GM19452 (cell line): Measurements from ENCODE around the gene SUGCT.

ENCODE experiments used
- ATAC-seq: cut with Tn5 transposase; IDR thresholded peaks from one replicate; pipeline ENCODE4 v1.9.1; 2021; ENCODE audit not compliant: unreplicated experiment

Gene SUGCT

GRCh38 chr7:40506158-40506557 is 371.4 kb downstream of the SUGCT start:
- no peak for ATAC-seq

GRCh38 chr7:40507166-40507565 is 372.4 kb downstream of the SUGCT start:
- ATAC-seq: no peak

- ATAC-seq: no peak
These were observed 374.6 kb downstream of the SUGCT start for GRCh38 chr7:40509287-40509996.

GRCh38 chr7:40516376-40516775 is 381.6 kb downstream of the SUGCT start:
- ATAC-seq: no peak

GRCh38 chr7:40519009-40519408 is 384.2 kb downstream of the SUGCT start:
- ATAC-seq: no peak

- no peak for ATAC-seq
These were observed 386.4 kb downstream of the SUGCT start for GRCh38 chr7:40520986-40521738.

GRCh38 chr7:40525764-40526163 is 391.0 kb downstream of the SUGCT start:
- no peak for ATAC-seq

- ATAC-seq: no peak
These were observed 392.3 kb downstream of the SUGCT start for GRCh38 chr7:40526951-40527715.

GRCh38 chr7:40527723-40528122 is 392.9 kb downstream of the SUGCT start:
- ATAC-seq: no peak

- no peak for ATAC-seq
These were observed 395.5 kb downstream of the SUGCT start for GRCh38 chr7:40530292-40530691.

- no peak for ATAC-seq
These were observed 397.2 kb downstream of the SUGCT start for GRCh38 chr7:40531956-40532355.

- ATAC-seq: no peak
These were observed 400.9 kb downstream of the SUGCT start for GRCh38 chr7:40535678-40536077.

- no peak for ATAC-seq
These were observed 401.6 kb downstream of the SUGCT start for GRCh38 chr7:40536421-40536820.

GRCh38 chr7:40538281-40538680 is 403.5 kb downstream of the SUGCT start:
- no peak for ATAC-seq

- no peak for ATAC-seq
These were observed 406.5 kb downstream of the SUGCT start for GRCh38 chr7:40541336-40541735.

- ATAC-seq: no peak
These were observed 408.4 kb downstream of the SUGCT start for GRCh38 chr7:40542982-40543741.

GRCh38 chr7:40544221-40544723 is 409.5 kb downstream of the SUGCT start:
- no peak for ATAC-seq

GRCh38 chr7:40544871-40545303 is 410.1 kb downstream of the SUGCT start:
- no peak for ATAC-seq

GRCh38 chr7:40545739-40546138 is 410.9 kb downstream of the SUGCT start:
- ATAC-seq: no peak

- no peak for ATAC-seq
These were observed 412.1 kb downstream of the SUGCT start for GRCh38 chr7:40546616-40547501.
